ENCODE results near the gene CS. TPM values are rescaled to one million over a fixed set of nuclear protein-coding genes. Genes with fewer than 3 reads are reported as not detected.
A peak's percentile ranks its signal among the peaks of the same experiment; 100 is the strongest.

The CS gene
- total RNA-seq, 1 experiment from 2014 or later, result 109 TPM

GRCh38 chr12:56260380-56260779 lies 39.8 kb downstream of the CS start:
- peaks cover 29% of the 10 kb centered on the region for H3K36me3 ChIP-seq
- no peak overlapping the region for H3K27ac ChIP-seq
- H3K4me1 ChIP-seq (replicated peaks), result peaks cover 45% of the 10 kb centered on the region
- H3K9me3 ChIP-seq (replicated peaks), result no peaks in the 10 kb centered on the region
- H3K27me3 ChIP-seq (replicated peaks), result no peaks in the 10 kb centered on the region
- DNase-seq (ENCODE audit: low read depth in 1 of 2, low spot score in 2 of 2), result no peak
- H3K4me3 ChIP-seq, result no peak overlapping the region

GRCh38 chr12:56258820-56259183 lies 41.3 kb downstream of the CS start:
- Histone ChIP-seq H3K36me3 (peaks cover 45% of the 10 kb centered on the region), H3K9me3 (replicated peaks) (no peaks in the 10 kb centered on the region), H3K27me3 (replicated peaks) (no peaks in the 10 kb centered on the region), H3K4me3 (peak overlapping the region; percentile 98), H3K4me1 (replicated peaks) (peaks cover 45% of the 10 kb centered on the region), H3K27ac (peak overlapping the region; percentile 75)
- DNase-seq (ENCODE audit: low read depth in 1 of 2, low spot score in 2 of 2), result no peak

DNA sequence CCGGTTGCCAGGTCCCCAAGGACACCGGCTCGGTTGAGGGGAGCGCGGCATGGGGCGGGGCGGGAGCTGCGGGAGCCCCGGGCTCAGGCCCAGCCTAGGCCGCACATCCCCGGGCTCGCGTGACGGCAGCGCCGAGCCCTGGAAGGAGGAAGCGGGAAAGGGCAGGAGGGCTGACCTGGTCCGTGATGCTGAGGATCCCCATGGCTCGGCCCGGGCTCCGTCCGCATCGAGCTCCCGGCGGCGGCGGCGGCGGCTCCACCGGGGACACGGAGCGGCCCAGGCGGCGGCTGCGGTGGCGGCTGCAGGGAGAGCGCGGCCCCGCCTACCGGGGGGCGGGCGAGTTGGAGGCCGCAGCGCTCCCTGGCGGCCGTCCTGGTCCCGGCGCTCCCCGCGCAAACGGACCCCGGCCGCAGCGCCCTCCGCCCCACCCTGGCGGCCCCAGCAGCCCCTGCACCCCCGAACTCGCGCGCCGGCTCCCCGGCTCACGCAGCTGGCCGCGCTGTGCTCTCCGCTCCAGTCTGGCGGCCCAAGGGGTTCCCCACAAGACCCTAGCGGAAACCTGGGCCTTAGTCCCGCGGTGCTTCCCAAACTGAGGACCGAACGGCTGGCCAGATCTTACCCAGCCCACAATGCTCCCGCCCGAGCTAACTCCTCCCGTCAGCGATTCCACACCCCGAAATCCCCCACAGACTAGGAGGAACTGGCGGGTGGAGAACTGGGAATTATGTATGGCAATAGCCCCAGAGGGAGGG lies 41.9 kb downstream of the CS start, which contains the start of gene ANKRD52:
TSS of gene ANKRD52 (minus strand) at position 317 of the 752 bp plus-strand sequence. CDS start at position 202, 115 bp downstream.
- H3K27ac ChIP-seq, result peak within 1 kb of the TSS; percentile 75
- H3K36me3 ChIP-seq, result peaks cover 50% of the 10 kb centered on the region
- no peaks in the 10 kb centered on the region for H3K27me3 ChIP-seq (replicated peaks)
- peak; percentile 71 to 86 for DNase-seq (ENCODE audit: low read depth in 1 of 2, low spot score in 2 of 2)
- no peaks in the 10 kb centered on the region for H3K9me3 ChIP-seq (replicated peaks)
- H3K4me1 ChIP-seq (replicated peaks), result peaks cover 45% of the 10 kb centered on the region
- H3K4me3 ChIP-seq, result peak within 1 kb of the TSS; percentile 98

DNA sequence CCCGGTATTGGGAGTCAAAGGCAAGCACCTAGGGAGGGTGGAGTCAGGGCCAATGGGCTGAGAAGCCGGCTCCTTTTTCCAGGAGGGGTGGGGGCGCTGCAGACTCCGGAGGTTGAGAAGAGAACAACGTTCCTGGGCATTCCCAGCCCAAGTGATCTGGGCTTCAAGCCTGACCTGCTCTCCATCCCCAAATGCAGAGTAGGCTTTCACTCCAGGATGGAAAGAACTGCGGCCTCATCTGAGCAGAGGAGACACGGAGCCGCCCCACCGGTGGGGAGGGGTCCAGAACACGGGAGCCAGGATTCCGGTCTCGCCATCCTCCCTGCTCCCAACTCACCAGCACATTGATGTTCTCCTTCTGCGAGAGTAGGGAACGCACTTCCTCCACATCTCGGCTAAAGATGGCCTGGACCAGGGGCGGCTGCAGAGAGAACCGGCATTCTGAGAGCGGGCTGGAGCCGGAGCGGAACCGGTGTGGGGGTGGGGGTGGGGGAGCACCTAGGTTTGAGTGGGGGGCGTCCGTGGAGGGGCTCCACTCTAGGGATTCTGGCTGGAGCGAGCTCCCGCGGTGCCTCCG lies 42.6 kb downstream of the CS start:
- peak in 1 of 2 experiments; percentile 42 for DNase-seq (ENCODE audit: low read depth in 1 of 2, low spot score in 2 of 2)
- Histone ChIP-seq H3K27ac (peak overlapping the region; percentile 75), H3K36me3 (peaks cover 57% of the 10 kb centered on the region), H3K4me3 (peak overlapping the region; percentile 98), H3K27me3 (replicated peaks) (no peaks in the 10 kb centered on the region), H3K4me1 (replicated peaks) (peaks cover 45% of the 10 kb centered on the region), H3K9me3 (replicated peaks) (no peaks in the 10 kb centered on the region)

- peaks cover 42% of the 10 kb centered on the region for H3K4me1 ChIP-seq (replicated peaks)
- DNase-seq (ENCODE audit: low read depth in 1 of 2, low spot score in 2 of 2), result no peak
- peak overlapping the region; percentile 98 for H3K4me3 ChIP-seq
- H3K36me3 ChIP-seq, result peaks cover 62% of the 10 kb centered on the region
- H3K27ac ChIP-seq, result no peak overlapping the region
- no peaks in the 10 kb centered on the region for H3K9me3 ChIP-seq (replicated peaks)
- H3K27me3 ChIP-seq (replicated peaks), result no peaks in the 10 kb centered on the region
These were observed 43.1 kb downstream of the CS start for GRCh38 chr12:56257071-56257470.

DNA sequence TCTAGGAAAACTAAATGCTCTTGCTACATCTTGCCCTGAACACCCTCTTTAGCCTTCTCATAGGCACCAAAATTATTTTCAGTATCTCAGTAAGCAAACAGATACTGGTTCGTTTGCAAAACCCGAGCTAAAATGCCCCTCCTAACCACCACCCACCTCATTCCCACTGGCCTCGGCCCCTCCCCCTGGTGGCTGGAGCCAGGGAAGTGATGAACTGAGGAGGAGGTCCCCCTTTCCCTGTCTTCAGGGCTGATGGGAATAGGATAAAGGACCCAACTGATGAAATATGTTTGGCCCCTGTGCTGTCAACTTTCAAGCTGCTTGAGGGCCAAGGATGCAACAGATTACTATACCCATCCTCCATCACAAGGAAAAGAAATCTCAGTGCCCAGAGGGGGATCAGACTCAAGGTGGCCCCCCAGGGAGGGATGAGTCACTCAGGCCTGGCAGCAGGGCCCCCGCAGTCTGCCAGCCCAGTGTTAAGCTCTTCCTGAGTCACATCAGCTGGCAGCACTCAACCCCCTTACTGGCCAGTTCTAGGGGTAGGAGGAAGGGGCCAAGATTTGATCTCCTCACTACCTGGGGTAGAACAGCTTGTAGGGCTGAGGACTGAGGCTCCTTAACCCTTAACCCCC lies 43.7 kb downstream of the CS start:
- DNase-seq (ENCODE audit: low read depth in 1 of 2, low spot score in 2 of 2), result peak; percentile 44 to 65
- Histone ChIP-seq H3K4me1 (replicated peaks) (peaks cover 36% of the 10 kb centered on the region), H3K27me3 (replicated peaks) (no peaks in the 10 kb centered on the region), H3K36me3 (peaks cover 67% of the 10 kb centered on the region), H3K4me3 (peak overlapping the region; percentile 98; the same call in 1 of the 2 replicates), H3K27ac (no peak overlapping the region), H3K9me3 (replicated peaks) (no peaks in the 10 kb centered on the region)

DNA sequence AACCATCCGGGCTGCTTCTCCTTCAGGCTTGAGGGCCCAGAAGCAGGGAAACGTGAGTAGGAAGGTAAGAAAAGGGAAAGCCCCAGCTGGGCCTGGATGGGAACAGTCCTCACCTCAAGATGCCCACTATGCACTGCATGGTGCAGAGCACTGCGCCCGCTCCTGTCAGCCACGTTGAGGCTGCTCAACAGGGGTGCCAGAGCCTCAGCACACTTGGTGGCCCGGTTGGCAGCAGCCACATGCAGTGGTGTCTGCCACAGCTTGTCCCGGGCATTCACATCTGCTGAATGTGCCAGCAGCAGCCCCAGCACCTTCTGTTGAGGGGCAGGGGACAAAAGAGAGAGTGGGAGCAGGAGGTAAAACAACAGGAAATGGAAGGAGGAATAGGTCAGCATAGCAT lies 44.5 kb downstream of the CS start:
- H3K36me3 ChIP-seq, result peaks cover 74% of the 10 kb centered on the region

DNA sequence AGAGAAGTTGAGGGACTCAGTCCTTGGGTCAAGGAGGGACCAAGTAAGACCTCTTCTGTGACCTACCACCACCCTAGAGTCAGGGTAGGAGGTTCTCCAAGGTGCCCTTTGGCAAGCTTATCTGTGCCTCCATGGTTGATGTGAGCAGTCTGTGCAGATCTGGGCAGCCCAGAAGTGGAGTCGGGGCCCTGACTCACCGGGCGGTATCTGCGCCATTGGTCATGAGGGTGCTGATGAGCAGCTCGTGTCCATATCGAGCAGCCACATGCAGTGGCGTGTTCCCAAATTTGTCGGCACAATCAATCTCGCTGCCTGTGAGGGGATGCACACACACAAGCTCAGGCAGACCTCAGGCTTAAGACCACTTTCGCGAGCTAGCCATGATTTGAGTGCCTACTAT lies 47.0 kb downstream of the CS start:
- Histone ChIP-seq H3K27me3 (replicated peaks) (no peaks in the 10 kb centered on the region), H3K4me3 (no peak overlapping the region), H3K9me3 (replicated peaks) (no peaks in the 10 kb centered on the region), H3K4me1 (replicated peaks) (peaks cover 21% of the 10 kb centered on the region), H3K27ac (no peak overlapping the region), H3K36me3 (peaks cover 92% of the 10 kb centered on the region)
- DNase-seq (ENCODE audit: low read depth in 1 of 2, low spot score in 2 of 2), result no peak

More for the DNA sequence above, 44.5 kb downstream of the CS start:
- Histone ChIP-seq H3K27ac (no peak overlapping the region), H3K9me3 (replicated peaks) (no peaks in the 10 kb centered on the region), H3K27me3 (replicated peaks) (no peaks in the 10 kb centered on the region), H3K4me1 (replicated peaks) (peaks cover 28% of the 10 kb centered on the region), H3K4me3 (no peak overlapping the region)
- no peak for DNase-seq (ENCODE audit: low read depth in 1 of 2, low spot score in 2 of 2)

GRCh38 chr12:56252649-56253048 lies 47.5 kb downstream of the CS start:
- DNase-seq (ENCODE audit: low read depth in 1 of 2, low spot score in 2 of 2), result no peak
- peaks cover 21% of the 10 kb centered on the region for H3K4me1 ChIP-seq (replicated peaks)
- H3K36me3 ChIP-seq, result peaks cover 94% of the 10 kb centered on the region
- no peaks in the 10 kb centered on the region for H3K9me3 ChIP-seq (replicated peaks)
- no peak overlapping the region for H3K27ac ChIP-seq
- H3K27me3 ChIP-seq (replicated peaks), result no peaks in the 10 kb centered on the region
- no peak overlapping the region for H3K4me3 ChIP-seq

- Histone ChIP-seq H3K27me3 (replicated peaks) (no peaks in the 10 kb centered on the region), H3K4me3 (no peak overlapping the region), H3K4me1 (replicated peaks) (no peaks in the 10 kb centered on the region), H3K9me3 (replicated peaks) (no peaks in the 10 kb centered on the region), H3K27ac (no peak overlapping the region), H3K36me3 (peaks cover 92% of the 10 kb centered on the region)
- no peak for DNase-seq (ENCODE audit: low read depth in 1 of 2, low spot score in 2 of 2)
These were observed 51.4 kb downstream of the CS start for GRCh38 chr12:56248711-56249110.

DNA sequence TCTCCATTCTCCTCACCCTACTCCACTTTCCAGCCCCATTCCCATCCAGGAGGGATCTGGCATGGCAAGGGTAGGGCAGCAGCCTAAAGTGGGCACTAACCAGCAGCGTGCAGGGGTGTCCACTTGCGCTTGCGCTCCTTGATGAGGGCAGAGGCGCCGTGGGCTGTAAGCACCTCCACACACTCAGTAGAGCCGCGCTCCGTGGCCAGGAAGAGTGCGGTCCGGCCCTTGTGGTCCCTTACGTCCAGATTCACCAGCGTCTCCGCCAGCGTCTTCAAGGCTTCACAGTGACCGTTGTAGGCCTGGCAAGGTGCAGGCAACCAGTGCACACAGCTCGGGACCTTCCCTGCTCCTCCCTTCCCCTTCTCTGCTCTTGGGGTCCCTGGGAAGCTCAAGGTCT lies 52.2 kb downstream of the CS start:
- Histone ChIP-seq H3K9me3 (replicated peaks) (no peaks in the 10 kb centered on the region), H3K27ac (no peak overlapping the region), H3K36me3 (peaks cover 92% of the 10 kb centered on the region), H3K4me1 (replicated peaks) (no peaks in the 10 kb centered on the region), H3K27me3 (replicated peaks) (no peaks in the 10 kb centered on the region), H3K4me3 (no peak overlapping the region)
- DNase-seq (ENCODE audit: low read depth in 1 of 2, low spot score in 2 of 2), result no peak

- DNase-seq (ENCODE audit: low read depth in 1 of 2, low spot score in 2 of 2), result no peak
- H3K36me3 ChIP-seq, result peaks cover 95% of the 10 kb centered on the region
- no peak overlapping the region for H3K27ac ChIP-seq
- H3K9me3 ChIP-seq (replicated peaks), result no peaks in the 10 kb centered on the region
- no peaks in the 10 kb centered on the region for H3K27me3 ChIP-seq (replicated peaks)
- H3K4me3 ChIP-seq, result no peak overlapping the region
- H3K4me1 ChIP-seq (replicated peaks), result no peaks in the 10 kb centered on the region
These were observed 55.6 kb downstream of the CS start for GRCh38 chr12:56244494-56244893.

- Histone ChIP-seq H3K27me3 (replicated peaks) (no peaks in the 10 kb centered on the region), H3K36me3 (peaks cover 95% of the 10 kb centered on the region), H3K9me3 (replicated peaks) (no peaks in the 10 kb centered on the region), H3K4me3 (no peak overlapping the region), H3K4me1 (replicated peaks) (no peaks in the 10 kb centered on the region), H3K27ac (no peak overlapping the region)
- DNase-seq (ENCODE audit: low read depth in 1 of 2, low spot score in 2 of 2), result no peak
These were observed 56.4 kb downstream of the CS start for GRCh38 chr12:56243731-56244181.

GRCh38 chr12:56242986-56243385 lies 57.1 kb downstream of the CS start:
- Histone ChIP-seq H3K4me1 (replicated peaks) (no peaks in the 10 kb centered on the region), H3K9me3 (replicated peaks) (no peaks in the 10 kb centered on the region), H3K27me3 (replicated peaks) (no peaks in the 10 kb centered on the region), H3K4me3 (no peak overlapping the region), H3K36me3 (peaks cover 92% of the 10 kb centered on the region), H3K27ac (no peak overlapping the region)
- no peak for DNase-seq (ENCODE audit: low read depth in 1 of 2, low spot score in 2 of 2)
